IMR-90 (cell line): ENCODE data around the gene EIF3A. TPM values are rescaled to one million over a fixed set of nuclear protein-coding genes. Genes with fewer than 3 reads are reported as not detected.

Experiments used
- ATAC-seq: fragments of 200-7000 bp; cut with Tn5 transposase; 2 replicates; pipeline ENCODE4 v1.9.1; 2020; ENCODE audit warnings: low read depth, mild to moderate bottlenecking, moderate library complexity
- BruUV-seq: library from RNA; stranded (reverse); fragments of 400-500 nt; replicated peaks from 2 replicates; lab custom pipeline; 2021; lab: Mats Ljungman, UMichigan
- CTCF ChIA-PET: fragments of 300-600 bp; formaldehyde crosslinking; extraction: SDS; loops from one replicate; lab custom pipeline; 2021; ENCODE audit warnings: antibody characterized with exemption; lab: Yijun Ruan, JAX
- POLR2A ChIA-PET: fragments of 300-600 bp; sonication (Branson Sonifier 250); formaldehyde crosslinking; loops from one replicate; lab custom pipeline; 2022; ENCODE audit warnings: antibody characterized with exemption; ENCODE audit not compliant: unreplicated experiment; lab: Charles Lee
- DNase-seq: peaks from one replicate; pipeline ENCODE4 v3.0.0; 2013
- H2AFZ ChIP-seq: replicated peaks from 2 replicates; pipeline ENCODE3; 2013; ENCODE audit warnings: low read length, mild to moderate bottlenecking; ENCODE audit not compliant: poor library complexity
- H2AK5ac ChIP-seq: 2 replicates; pipeline ENCODE4 v1.6.1; 2013; ENCODE audit warnings: low read depth, low read length, inconsistent platforms
- H2AK9ac ChIP-seq: replicated peaks from 2 replicates; pipeline ENCODE3; 2013; ENCODE audit warnings: mild to moderate bottlenecking, low read depth, low read length, moderate library complexity; ENCODE audit not compliant: poor library complexity
- H2BK120ac ChIP-seq: 2 replicates; pipeline ENCODE4 v1.6.1; 2013; ENCODE audit warnings: low read depth, low read length, inconsistent platforms
- H2BK15ac ChIP-seq: 3 replicates; pipeline ENCODE4 v1.6.1; 2013; ENCODE audit warnings: low read depth, low read length, inconsistent platforms
- H2BK20ac ChIP-seq: 2 replicates; pipeline ENCODE4 v1.6.1; 2013; ENCODE audit warnings: low read depth, mild to moderate bottlenecking, inconsistent platforms, low read length, moderate library complexity
- H2BK5ac ChIP-seq: 2 replicates; pipeline ENCODE4 v1.6.1; 2013; ENCODE audit warnings: mild to moderate bottlenecking, low read depth, low read length, inconsistent platforms; ENCODE audit not compliant: poor library complexity, severe bottlenecking
- H3K14ac ChIP-seq: replicated peaks from 2 replicates; pipeline ENCODE4 v1.6.1; 2013; ENCODE audit warnings: low read depth, low read length, inconsistent platforms
- H3K18ac ChIP-seq: 2 replicates; pipeline ENCODE4 v1.6.1; 2013; ENCODE audit warnings: low read depth, low read length, control low read depth
- H3K23ac ChIP-seq: 2 replicates; pipeline ENCODE4 v1.6.1; 2013; ENCODE audit warnings: low read depth, low read length, inconsistent platforms
- H3K27ac ChIP-seq: 2 replicates; pipeline ENCODE4 v1.5.1; 2013; ENCODE audit warnings: mild to moderate bottlenecking, control low read depth, low read length; ENCODE audit not compliant: insufficient read depth
- H3K27me3 ChIP-seq: 2 replicates; pipeline ENCODE4 v1.6.1; 2013; ENCODE audit warnings: low read length; ENCODE audit not compliant: control insufficient read depth, insufficient read depth
- H3K36me3 ChIP-seq: 2 replicates; pipeline ENCODE4 v1.6.1; 2013; ENCODE audit warnings: low read length, mixed read lengths; ENCODE audit not compliant: control insufficient read depth, insufficient read depth
- H3K4ac ChIP-seq: 2 replicates; pipeline ENCODE4 v1.6.1; 2013; ENCODE audit warnings: low read depth, low read length, inconsistent platforms
- H3K4me1 ChIP-seq: 2 replicates; pipeline ENCODE4 v1.6.1; 2013; ENCODE audit warnings: low read length, mixed read lengths; ENCODE audit not compliant: control insufficient read depth, insufficient read depth
- H3K4me2 ChIP-seq: 2 replicates; pipeline ENCODE4 v1.6.1; 2013; ENCODE audit warnings: low read depth, mild to moderate bottlenecking, control low read depth, low read length, moderate library complexity
- H3K4me3 ChIP-seq: 2 replicates; pipeline ENCODE4 v1.5.1; 2013; ENCODE audit warnings: low read depth, mild to moderate bottlenecking, control low read depth, low read length, moderate library complexity; ENCODE audit not compliant: insufficient read depth
- H3K56ac ChIP-seq: 2 replicates; pipeline ENCODE4 v1.6.1; 2013; ENCODE audit warnings: low read length, inconsistent platforms; ENCODE audit not compliant: insufficient read depth; ENCODE audit errors: extremely low read depth
- H3K79me1 ChIP-seq, 2 experiments: 2 replicates each; pipeline ENCODE4 v1.6.1; 2013; ENCODE audit warnings: low read length in 2 of 2, inconsistent platforms in 1 of 2, low read depth in 1 of 2
- H3K9ac ChIP-seq: 2 replicates; pipeline ENCODE4 v1.6.1; 2013; ENCODE audit warnings: low read depth, low read length, control low read depth
- H3K9me1 ChIP-seq: 2 replicates; pipeline ENCODE4 v1.6.1; 2013; ENCODE audit warnings: low read length, inconsistent platforms; ENCODE audit not compliant: insufficient read depth
- H3K9me3 ChIP-seq: 2 replicates; pipeline ENCODE4 v1.6.1; 2013; ENCODE audit warnings: low read length; ENCODE audit not compliant: control insufficient read depth, insufficient read depth
- H4K20me1 ChIP-seq: 2 replicates; pipeline ENCODE4 v1.6.1; 2013; ENCODE audit warnings: low read length, inconsistent platforms; ENCODE audit not compliant: insufficient read depth
- H4K5ac ChIP-seq: 2 replicates; pipeline ENCODE4 v1.6.1; 2013; ENCODE audit warnings: mild to moderate bottlenecking, low read depth, low read length, control low read depth
- H4K8ac ChIP-seq, 2 experiments: 2 replicates each; pipeline ENCODE4 v1.6.1; 2013; ENCODE audit warnings: low read depth in 2 of 2, low read length in 2 of 2, control low read depth in 1 of 2, inconsistent platforms in 1 of 2
- H4K91ac ChIP-seq: 2 replicates; pipeline ENCODE4 v1.6.1; 2013; ENCODE audit warnings: low read depth, low read length, inconsistent platforms; ENCODE audit not compliant: insufficient read depth
- BHLHE40 ChIP-seq: fragments of 150-350 bp; IDR thresholded peaks from 2 replicates; pipeline ENCODE4 v1.6.1; 2016; ENCODE audit warnings: mild to moderate bottlenecking, low read depth, low read length
- CEBPB ChIP-seq: IDR thresholded peaks from 2 replicates; pipeline ENCODE4 v1.6.1; 2012; ENCODE audit warnings: low read depth, low read length, improper control_type of control experiment
- MXI1 ChIP-seq: IDR thresholded peaks from 2 replicates; pipeline ENCODE4 v1.6.1; 2012; ENCODE audit warnings: low read depth, mild to moderate bottlenecking, low read length, moderate library complexity, borderline replicate concordance
- POLR2A ChIP-seq: IDR thresholded peaks from 2 replicates; pipeline ENCODE4 v1.6.1; 2012; ENCODE audit warnings: mild to moderate bottlenecking, low read depth, low read length
- RFX5 ChIP-seq: IDR thresholded peaks from 2 replicates; pipeline ENCODE4 v1.8.0; 2012; ENCODE audit warnings: low read depth, mild to moderate bottlenecking, low read length, moderate library complexity
- WGBS, 2 experiments: methylation state at CpG; one replicate each; pipeline versions ENCODE4 v1.1.5 to v1.1.7; 2013; ENCODE audit warnings: missing lambda C conversion rate in 2 of 2; ENCODE audit not compliant: insufficient read length in 1 of 2; ENCODE audit errors: extremely low coverage in 2 of 2; 5-methylcytosine and 5-hydroxymethylcytosine counted together
- dilution Hi-C: fragments of 300-500 bp; cut with HindIII; formaldehyde crosslinking; loops from one replicate; pipeline ENCODE4 v1.14.3; 2018; ENCODE audit warnings: low sequenced_read_pairs; ENCODE audit not compliant: unreplicated experiment
- in situ Hi-C: fragments of 300-500 bp; cut with MboI; formaldehyde crosslinking; loops from 3 replicates; pipeline ENCODE4 v1.14.3; 2019; ENCODE audit warnings: low sequenced_read_pairs, inconsistent platforms, mixed read lengths
- intact Hi-C: fragments of 100-400 bp; cut with micrococcal nuclease; formaldehyde crosslinking; loops from 2 replicates; pipeline ENCODE4 v1.10.0; 2022
- polyA plus RNA-seq, 3 experiments: library from polyadenylated mRNA; depleted of rRNA; stranded (reverse); fragments of >200 nt; gene quantifications; 2 replicates each; pipeline ENCODE4 v1.2.3, GENCODE V29; 2012; ENCODE audit warnings: low replicate concordance in 1 of 3
- total RNA-seq: library from RNA; depleted of rRNA; stranded (reverse); fragments of >200 nt; gene quantifications from 2 replicates; pipeline ENCODE4 v1.2.3, GENCODE V29; 2012
- TF ChIP-seq, protein P1 (sequence below): fragments of 150-350 bp; IDR thresholded peaks from 2 replicates; pipeline ENCODE4 v1.6.1; 2017; ENCODE audit warnings: mild to moderate bottlenecking, antibody characterized with exemption, low read length, low read depth

Gene EIF3A
- total and polyA plus RNA-seq, 2 of the 4 experiments (the other 2 are of a cell fraction): 49.6 to 145 TPM

DNA sequence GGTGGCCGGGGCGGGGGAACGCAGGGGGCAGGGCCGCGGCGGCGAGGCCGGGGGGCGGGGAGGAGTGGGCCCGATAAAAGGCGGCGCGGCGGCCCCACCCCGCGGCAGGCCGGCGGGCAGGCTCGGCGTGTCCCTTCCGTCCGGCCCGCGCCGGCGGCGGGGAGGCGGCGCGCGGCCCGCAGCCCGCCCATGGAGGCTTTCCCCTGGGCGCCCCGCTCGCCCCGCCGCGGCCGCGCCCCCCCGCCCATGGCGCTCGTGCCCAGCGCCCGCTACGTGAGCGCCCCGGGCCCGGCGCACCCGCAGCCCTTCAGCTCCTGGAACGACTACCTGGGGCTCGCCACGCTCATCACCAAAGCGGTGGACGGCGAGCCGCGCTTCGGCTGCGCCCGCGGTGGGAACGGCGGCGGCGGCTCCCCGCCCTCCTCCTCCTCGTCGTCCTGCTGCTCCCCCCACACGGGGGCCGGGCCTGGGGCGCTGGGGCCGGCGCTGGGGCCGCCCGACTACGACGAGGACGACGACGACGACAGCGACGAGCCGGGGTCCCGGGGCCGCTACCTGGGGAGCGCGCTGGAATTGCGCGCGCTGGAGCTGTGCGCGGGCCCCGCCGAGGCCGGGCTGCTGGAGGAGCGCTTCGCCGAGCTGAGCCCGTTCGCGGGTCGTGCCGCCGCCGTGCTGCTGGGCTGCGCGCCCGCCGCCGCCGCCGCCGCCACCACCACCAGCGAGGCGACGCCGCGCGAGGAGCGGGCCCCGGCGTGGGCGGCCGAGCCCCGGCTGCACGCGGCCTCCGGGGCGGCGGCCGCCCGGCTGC is 50.8 kb downstream of the EIF3A start, which contains the start of gene NANOS1:
Gene NANOS1, plus strand, starts transcription at position 102 of the 808 bp plus-strand sequence. Its CDS starts 88 bp downstream, at position 190.
- peak within 1 kb of the TSS; percentile 78 for H3K4me2 ChIP-seq
- ATAC-seq: peak; percentile 19
- no peak within 1 kb of the TSS for H2BK20ac ChIP-seq
- no peak within 1 kb of the TSS for H4K5ac ChIP-seq
- H4K91ac ChIP-seq: no peak within 1 kb of the TSS
- H2AK5ac ChIP-seq: no peak within 1 kb of the TSS; the same call in 1 of the 2 replicates
- no peak within 1 kb of the TSS for H3K9ac ChIP-seq
- H2BK120ac ChIP-seq: no peak within 1 kb of the TSS
- no TSS peak for BruUV-seq
- peak within 1 kb of the TSS; percentile 60 for H3K4me3 ChIP-seq
- peaks cover 9% of the 10 kb centered on the region for H3K4me1 ChIP-seq
- no peaks in the 10 kb centered on the region for H3K9me3 ChIP-seq
- no peak within 1 kb of the TSS for H2BK5ac ChIP-seq
- H3K14ac ChIP-seq: no peak within 1 kb of the TSS
- CTCF ChIA-PET: no interaction called here
- TF ChIP-seq, protein P1, sequence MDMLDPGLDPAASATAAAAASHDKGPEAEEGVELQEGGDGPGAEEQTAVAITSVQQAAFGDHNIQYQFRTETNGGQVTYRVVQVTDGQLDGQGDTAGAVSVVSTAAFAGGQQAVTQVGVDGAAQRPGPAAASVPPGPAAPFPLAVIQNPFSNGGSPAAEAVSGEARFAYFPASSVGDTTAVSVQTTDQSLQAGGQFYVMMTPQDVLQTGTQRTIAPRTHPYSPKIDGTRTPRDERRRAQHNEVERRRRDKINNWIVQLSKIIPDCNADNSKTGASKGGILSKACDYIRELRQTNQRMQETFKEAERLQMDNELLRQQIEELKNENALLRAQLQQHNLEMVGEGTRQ: no peak
- TF ChIP-seq RFX5: no peak
- TF ChIP-seq BHLHE40: no peak
- peak; percentile 47; the same call in 1 of the 2 replicates for TF ChIP-seq POLR2A
- TF ChIP-seq MXI1: no peak
- no peak for TF ChIP-seq CEBPB
- peaks cover 2% of the 10 kb centered on the region; the same call in 1 of the 2 replicates for H3K27me3 ChIP-seq
- H3K4ac ChIP-seq: no peak within 1 kb of the TSS
- no peak within 1 kb of the TSS for H2BK15ac ChIP-seq
- no peak within 1 kb of the TSS for H3K56ac ChIP-seq
- no peak within 1 kb of the TSS for H4K8ac ChIP-seq
- 0% methylated on average over 59 of the region's 136 CpGs; no CpG with 5 or more reads in 1 of the 2 experiments for WGBS, 2 experiments
- no peak within 1 kb of the TSS for H3K18ac ChIP-seq
- H2AFZ ChIP-seq: peak within 1 kb of the TSS; percentile 83
- H3K23ac ChIP-seq: peak within 1 kb of the TSS; percentile 85; the same call in 1 of the 2 replicates
- H4K20me1 ChIP-seq: peaks cover 44% of the 10 kb centered on the region
- H3K79me1 ChIP-seq: peaks cover 10 to 18% of the 10 kb centered on the region in 2 experiments
- peak within 1 kb of the TSS; percentile 77 for H2AK9ac ChIP-seq
- intact Hi-C loops: loop anchor here (5.0 to 10.0 kb wide), 2 partner anchors 278 to 305 kb away; partner anchors contain the start of gene CACUL1
- POLR2A ChIA-PET: interaction anchor here (0.6 kb wide), 1 partner anchor 225 kb away, joined by 3 read pairs; no protein-coding TSS in a partner anchor
- in situ Hi-C loops: loop anchor here (10.0 kb wide), 1 partner anchor 275 kb away; the partner anchor contains the start of gene CACUL1
- H3K9me1 ChIP-seq: no peaks in the 10 kb centered on the region; the same call in 1 of the 2 replicates
- H3K36me3 ChIP-seq: peaks cover 7% of the 10 kb centered on the region
- dilution Hi-C loops: no loop called here
- DNase-seq: peak; percentile 21
- H3K27ac ChIP-seq: no peak within 1 kb of the TSS
